ENCODE data around the gene PLIN4.

GRCh38 chr19:4456476-4456842 lies 61.8 kb downstream of the PLIN4 start:
- TF ChIP-seq CTCF (IDR thresholded peaks at IDR 0.05; ENCODE audit: low read depth, low read length, poor library complexity, severe bottlenecking) (no peak), EZH2phosphoT487 (IDR thresholded peaks at IDR 0.05; ENCODE audit: borderline replicate concordance, low read length) (no peak)
